VCaP (cell line): Measurements from ENCODE around the gene PIP4K2B.

Experiments used
- H3K27ac ChIP-seq: fragments of 450-650 bp; 2 replicates; pipeline ENCODE4 v1.5.1; 2017
- TF ChIP-seq, protein P1 (sequence below): fragments of 450-650 bp; conservative IDR thresholded peaks from 2 replicates; pipeline ENCODE4 v1.5.1; 2017; ENCODE audit warnings: mild to moderate bottlenecking, moderate library complexity

PIP4K2B gene

DNA sequence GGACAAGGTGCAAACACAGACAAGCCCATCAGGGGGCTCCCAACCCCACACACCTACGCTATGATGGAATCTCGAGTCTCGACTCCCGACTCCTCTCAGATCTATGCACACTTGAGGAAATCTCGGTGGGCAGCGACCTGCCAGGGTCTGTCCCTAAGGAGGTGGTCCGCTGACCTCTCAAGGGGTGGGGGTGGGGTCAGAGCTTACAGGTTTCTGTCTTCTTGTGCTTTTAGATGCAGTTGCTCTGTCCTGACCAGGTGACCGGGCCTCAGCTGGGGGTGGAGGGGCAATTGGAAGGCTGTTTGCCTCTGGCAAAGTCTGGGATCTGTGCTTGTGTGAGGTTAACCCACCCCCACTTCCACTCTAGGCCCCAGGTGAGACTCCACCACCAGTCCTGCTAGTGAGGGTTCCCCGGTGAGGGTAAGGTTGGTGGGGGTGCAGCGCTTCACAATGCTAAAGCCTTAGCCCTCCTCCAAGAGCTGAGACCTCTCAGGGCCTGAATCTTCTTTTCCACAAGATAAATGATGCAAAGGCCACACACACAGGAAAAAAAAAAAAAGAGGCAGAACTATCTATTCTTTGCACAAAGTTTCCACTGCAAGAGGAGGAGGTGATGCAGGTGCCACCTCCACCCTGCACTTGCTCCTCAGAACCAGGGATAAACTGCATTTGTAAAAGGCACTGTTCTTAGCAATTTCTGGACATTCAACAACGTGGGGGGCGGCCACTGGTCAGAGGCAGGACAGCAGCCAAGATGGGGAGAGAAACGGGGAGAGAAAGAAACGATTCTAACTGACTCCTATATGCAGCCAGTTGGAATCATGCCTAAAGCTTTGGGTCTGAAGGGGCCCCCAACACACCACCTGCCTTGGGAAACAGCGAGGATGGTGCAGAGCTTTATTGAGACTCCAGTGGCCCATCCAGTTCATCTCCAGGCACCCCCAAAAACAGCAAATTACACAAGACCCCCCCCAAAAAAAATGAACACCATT is 65.1 kb downstream of the PIP4K2B start:
- H3K27ac ChIP-seq: peak overlapping the region; percentile 91
- TF ChIP-seq, protein P1, sequence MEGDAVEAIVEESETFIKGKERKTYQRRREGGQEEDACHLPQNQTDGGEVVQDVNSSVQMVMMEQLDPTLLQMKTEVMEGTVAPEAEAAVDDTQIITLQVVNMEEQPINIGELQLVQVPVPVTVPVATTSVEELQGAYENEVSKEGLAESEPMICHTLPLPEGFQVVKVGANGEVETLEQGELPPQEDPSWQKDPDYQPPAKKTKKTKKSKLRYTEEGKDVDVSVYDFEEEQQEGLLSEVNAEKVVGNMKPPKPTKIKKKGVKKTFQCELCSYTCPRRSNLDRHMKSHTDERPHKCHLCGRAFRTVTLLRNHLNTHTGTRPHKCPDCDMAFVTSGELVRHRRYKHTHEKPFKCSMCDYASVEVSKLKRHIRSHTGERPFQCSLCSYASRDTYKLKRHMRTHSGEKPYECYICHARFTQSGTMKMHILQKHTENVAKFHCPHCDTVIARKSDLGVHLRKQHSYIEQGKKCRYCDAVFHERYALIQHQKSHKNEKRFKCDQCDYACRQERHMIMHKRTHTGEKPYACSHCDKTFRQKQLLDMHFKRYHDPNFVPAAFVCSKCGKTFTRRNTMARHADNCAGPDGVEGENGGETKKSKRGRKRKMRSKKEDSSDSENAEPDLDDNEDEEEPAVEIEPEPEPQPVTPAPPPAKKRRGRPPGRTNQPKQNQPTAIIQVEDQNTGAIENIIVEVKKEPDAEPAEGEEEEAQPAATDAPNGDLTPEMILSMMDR: 0 out of 2 replicates have a peak, but pooled peaks have one; percentile 9

DNA sequence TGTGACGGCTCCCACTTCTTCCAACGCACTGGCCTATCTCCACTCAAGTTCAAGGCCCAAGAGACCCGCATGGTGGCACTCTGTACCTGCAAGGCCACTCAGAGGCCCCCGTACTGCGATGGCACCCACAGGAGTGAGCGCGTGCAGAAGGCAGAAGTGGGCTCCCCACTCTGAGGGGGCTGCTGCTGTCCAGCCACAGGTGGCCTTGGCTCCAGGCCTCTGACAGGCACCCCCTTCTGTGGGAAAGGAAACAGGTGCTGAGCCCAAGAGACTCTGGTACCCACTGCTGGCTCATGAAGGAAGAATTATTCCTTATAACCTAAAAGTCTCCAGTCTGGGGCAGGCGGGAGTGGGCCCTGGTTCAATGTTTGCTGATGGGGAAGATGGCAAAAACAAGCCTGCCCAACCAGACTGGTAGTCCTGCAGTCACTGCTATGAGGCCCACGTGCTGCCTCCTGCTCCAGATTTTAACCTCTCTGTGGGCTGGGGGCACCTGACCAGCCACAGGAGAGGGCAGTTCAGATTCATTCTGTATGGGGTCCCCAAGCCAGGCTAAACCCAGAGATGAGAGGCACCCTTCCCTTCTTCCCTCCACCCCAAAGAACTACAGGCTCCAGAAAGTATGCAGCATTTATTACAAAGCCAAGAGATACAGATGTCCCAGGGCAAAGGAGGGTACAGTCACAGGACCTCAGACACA is 65.9 kb downstream of the PIP4K2B start:
- peak overlapping the region; percentile 91 for H3K27ac ChIP-seq
- TF ChIP-seq, protein P1: no peak

DNA sequence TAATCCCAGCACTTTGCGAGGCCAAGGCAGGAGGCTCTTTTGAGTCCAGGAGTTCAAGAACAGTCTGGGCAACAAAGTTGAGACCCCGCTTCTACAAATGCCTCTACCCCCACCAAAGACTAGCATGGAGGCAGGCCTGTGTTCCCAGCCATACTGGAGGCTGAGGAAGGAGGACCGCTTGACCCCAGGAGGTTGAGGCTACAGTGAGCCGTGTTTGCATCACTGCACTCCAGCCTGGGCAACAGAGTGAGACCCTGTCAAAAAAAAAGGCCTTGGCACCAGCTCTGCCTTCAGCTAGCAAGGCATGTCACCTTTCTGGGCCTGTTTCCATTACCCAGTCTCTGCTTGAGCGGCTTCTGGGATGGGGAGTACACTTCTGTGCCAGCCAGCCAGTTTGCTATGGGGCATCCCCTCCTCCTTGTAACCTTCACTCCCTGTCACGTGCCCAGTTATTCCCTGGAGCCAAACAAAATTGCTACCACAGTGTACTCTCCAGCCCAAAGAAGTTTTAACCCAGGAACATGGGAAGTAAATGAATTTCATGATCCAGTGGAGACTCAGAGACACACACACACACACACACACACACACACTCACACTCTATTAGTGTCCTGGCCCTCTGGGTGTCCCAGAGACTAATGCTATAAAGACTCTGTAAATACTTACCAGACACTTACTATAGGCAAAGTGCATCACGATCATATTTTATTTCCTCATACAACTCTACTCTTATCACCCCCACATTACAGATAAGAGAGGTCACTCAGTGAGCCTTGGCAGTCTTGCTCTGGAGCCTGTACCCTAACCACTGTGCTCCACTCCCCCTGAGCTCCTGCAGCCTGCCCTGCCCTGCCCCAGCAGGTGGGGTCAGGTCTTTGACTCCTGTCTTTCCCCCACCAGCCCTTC is 66.7 kb downstream of the PIP4K2B start:
- TF ChIP-seq, protein P1: no peak
- H3K27ac ChIP-seq: peak overlapping the region; percentile 91

DNA sequence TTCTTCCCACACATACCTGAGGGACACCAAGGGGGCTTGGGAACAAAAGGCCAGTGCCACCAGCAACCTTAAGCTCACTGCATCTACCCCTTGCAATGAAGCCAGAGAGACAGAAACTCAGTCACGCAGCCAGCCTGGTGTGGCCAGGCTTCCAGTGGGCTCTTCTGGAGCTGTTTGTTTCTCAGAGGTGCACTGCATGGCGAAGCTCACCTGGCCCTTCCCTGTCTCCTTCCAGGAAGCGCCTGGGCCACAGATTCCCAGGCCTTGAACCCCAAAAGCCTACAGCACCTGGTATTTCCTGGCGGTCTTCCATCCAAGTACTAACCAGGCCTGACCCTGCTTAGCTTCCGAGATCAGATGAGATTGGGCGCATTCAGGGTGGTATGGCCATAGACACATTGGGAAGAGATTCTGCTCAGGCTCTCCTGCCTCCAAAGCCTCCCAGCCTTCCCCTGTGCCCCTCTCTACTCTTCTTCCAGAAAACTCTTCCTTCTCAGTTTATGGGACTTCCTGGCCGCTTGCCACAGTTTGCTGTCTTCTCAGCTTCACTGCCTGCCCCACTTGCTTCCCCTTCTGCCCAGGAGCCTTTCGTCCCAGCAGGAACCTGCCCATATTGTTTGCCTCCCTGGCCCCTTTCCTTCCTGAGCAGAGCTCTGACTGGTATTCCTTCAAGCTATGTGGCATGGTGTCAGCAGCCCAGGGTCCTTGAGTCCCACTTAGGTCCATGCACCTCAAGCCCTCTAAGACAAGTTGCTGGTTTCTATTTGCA is 67.6 kb downstream of the PIP4K2B start:
- H3K27ac ChIP-seq: peak overlapping the region; percentile 91
- TF ChIP-seq, protein P1: no peak

DNA sequence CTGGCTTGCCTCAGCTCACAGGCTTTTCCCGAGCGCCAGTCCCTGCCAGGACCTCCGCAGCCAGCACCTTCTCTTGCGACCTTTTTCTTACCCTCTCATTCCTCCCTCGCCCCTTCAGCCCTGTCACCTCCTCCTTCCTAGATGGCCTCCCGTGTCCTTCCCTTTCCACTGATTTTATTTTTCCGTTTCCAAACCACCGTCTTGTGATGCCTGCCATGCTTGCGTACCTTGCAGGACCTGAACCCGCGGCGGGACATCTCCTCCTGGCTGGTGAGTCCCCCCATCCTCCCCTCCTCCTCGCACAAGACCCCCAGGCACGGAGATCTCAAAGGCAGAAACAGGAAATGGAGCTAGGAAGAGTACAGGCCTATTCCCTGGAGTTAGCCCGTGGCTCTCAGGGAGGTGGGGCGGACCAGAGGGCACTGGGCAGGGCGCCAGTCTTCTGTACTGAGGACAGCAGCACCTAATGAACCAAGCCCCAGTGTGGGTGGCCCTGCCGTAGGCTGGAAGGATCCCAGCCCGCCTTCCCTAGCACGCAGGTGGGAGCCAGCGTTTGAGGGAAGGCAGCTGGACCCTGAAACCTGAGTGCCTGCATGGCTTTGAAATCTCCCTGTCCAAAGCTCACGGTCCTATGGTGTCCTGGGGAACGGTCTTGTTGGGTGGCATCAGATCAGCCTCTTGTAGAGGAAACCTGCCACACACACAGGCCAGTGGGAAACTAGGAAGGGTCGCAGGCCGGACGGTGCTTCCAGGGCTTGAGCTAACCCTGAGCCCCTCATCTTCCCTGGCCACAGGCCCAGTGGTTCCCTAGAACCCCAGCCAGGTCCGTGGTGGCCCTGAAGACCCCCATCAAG is 68.6 kb downstream of the PIP4K2B start:
- peak overlapping the region; percentile 91 for H3K27ac ChIP-seq
- TF ChIP-seq, protein P1: no peak
